HEK293T (cell line): Measurements from ENCODE around the gene RAD18.

ENCODE experiments used
- CTCF ChIA-PET: fragments of 350-600 bp; formaldehyde crosslinking; extraction: SDS; loops from one replicate; lab custom pipeline; 2021; ENCODE audit warnings: antibody characterized with exemption, inconsistent platforms; lab: Yijun Ruan, JAX
- POLR2A ChIA-PET: fragments of 350-600 bp; formaldehyde crosslinking; extraction: SDS; loops from one replicate; lab custom pipeline; 2020; ENCODE audit warnings: antibody characterized with exemption, inconsistent platforms; lab: Yijun Ruan, JAX
- DNase-seq: peaks from one replicate; pipeline ENCODE4 v3.0.0; 2012; ENCODE audit warnings: mixed read lengths; ENCODE audit errors: extremely low spot score
- ARNT ChIP-seq: fragments of 450-650 bp; IDR thresholded peaks from 2 replicates; pipeline ENCODE4 v1.6.1; 2017; ENCODE audit warnings: mild to moderate bottlenecking
- BHLHE40 ChIP-seq: fragments of 450-650 bp; IDR thresholded peaks from 2 replicates; pipeline ENCODE4 v1.6.1; 2016; ENCODE audit warnings: mild to moderate bottlenecking, moderate library complexity, borderline replicate concordance
- CTBP1 ChIP-seq: fragments of 450-650 bp; IDR thresholded peaks from 2 replicates; pipeline ENCODE4 v1.6.1; 2016; ENCODE audit warnings: borderline replicate concordance
- ELF4 ChIP-seq: fragments of 450-650 bp; IDR thresholded peaks from 2 replicates; pipeline ENCODE4 v1.6.1; 2017; ENCODE audit warnings: antibody characterized with exemption
- FOXA1 ChIP-seq: fragments of 450-650 bp; IDR thresholded peaks from 2 replicates; pipeline ENCODE4 v1.6.1; 2016; ENCODE audit warnings: mild to moderate bottlenecking
- FOXK2 ChIP-seq: fragments of 450-650 bp; IDR thresholded peaks from 2 replicates; pipeline ENCODE4 v1.6.1; 2016; ENCODE audit warnings: mild to moderate bottlenecking
- FOXM1 ChIP-seq: fragments of 450-650 bp; IDR thresholded peaks from 2 replicates; pipeline ENCODE4 v1.6.1; 2017; ENCODE audit warnings: mild to moderate bottlenecking, borderline replicate concordance
- HDGF ChIP-seq: fragments of 450-650 bp; IDR thresholded peaks from 2 replicates; pipeline ENCODE4 v1.6.1; 2017; ENCODE audit warnings: antibody characterized with exemption, borderline replicate concordance
- L3MBTL2 ChIP-seq: fragments of 450-650 bp; conservative IDR thresholded peaks from 2 replicates; pipeline ENCODE4 v1.6.1; 2016; ENCODE audit warnings: mild to moderate bottlenecking
- LEF1 ChIP-seq: fragments of 450-650 bp; IDR thresholded peaks from 2 replicates; pipeline ENCODE4 v1.6.1; 2017; ENCODE audit warnings: mild to moderate bottlenecking, borderline replicate concordance
- NFRKB ChIP-seq: fragments of 450-650 bp; IDR thresholded peaks from 2 replicates; pipeline ENCODE4 v1.6.1; 2016; ENCODE audit warnings: mild to moderate bottlenecking, moderate library complexity
- PKNOX1 ChIP-seq: fragments of 450-650 bp; IDR thresholded peaks from 2 replicates; pipeline ENCODE4 v1.6.1; 2016
- SP1 ChIP-seq: fragments of 450-650 bp; IDR thresholded peaks from 2 replicates; pipeline ENCODE4 v1.6.1; 2017
- SUZ12 ChIP-seq: fragments of 450-650 bp; IDR thresholded peaks from 2 replicates; pipeline ENCODE4 v1.6.1; 2016; ENCODE audit warnings: mild to moderate bottlenecking
- TARDBP ChIP-seq: fragments of 450-650 bp; IDR thresholded peaks from 2 replicates; pipeline ENCODE4 v1.6.1; 2016
- ZNF384 ChIP-seq: fragments of 450-650 bp; IDR thresholded peaks from 2 replicates; pipeline ENCODE4 v1.6.1; 2016

The RAD18 gene

GRCh38 chr3:8980756-8981257 is 17.5 kb upstream of the RAD18 start:
- ChIA-PET CTCF (no interaction called here), POLR2A (no interaction called here)
- TF ChIP-seq NFRKB (no peak), BHLHE40 (no peak), LEF1 (no peak), FOXM1 (no peak), ARNT (no peak), HDGF (no peak)
- DNase-seq, result no peak

GRCh38 chr3:8979262-8979661 is 16.0 kb upstream of the RAD18 start:
- no peak for TF ChIP-seq HDGF
- TF ChIP-seq PKNOX1, result no peak
- no peak for TF ChIP-seq ZNF384
- TF ChIP-seq ELF4, result no peak
- no peak for TF ChIP-seq L3MBTL2
- TF ChIP-seq CTBP1, result no peak
- no peak for TF ChIP-seq FOXK2
- TF ChIP-seq BHLHE40, result no peak
- TF ChIP-seq ARNT, result no peak
- TF ChIP-seq NFRKB, result no peak
- TF ChIP-seq LEF1, result no peak
- no peak for TF ChIP-seq FOXA1
- ChIA-PET CTCF (no interaction called here), POLR2A (no interaction called here)
- DNase-seq, result no peak

- ChIA-PET CTCF (interaction anchor here (1.5 kb wide), 1 partner anchor 9 kb away, joined by 4 read pairs; no protein-coding TSS in a partner anchor), POLR2A (no interaction called here)
- DNase-seq, result no peak
- no peak for TF ChIP-seq SP1
- no peak for TF ChIP-seq PKNOX1
- TF ChIP-seq SUZ12, result no peak
- no peak for TF ChIP-seq BHLHE40
- no peak for TF ChIP-seq FOXK2
These were observed 15.3 kb upstream of the RAD18 start for GRCh38 chr3:8978551-8978950.

- POLR2A ChIA-PET, result no interaction called here
- no peak for DNase-seq
- CTCF ChIA-PET, result interaction anchor here (1.0 kb wide), 1 partner anchor 326 kb away, joined by 4 read pairs; no protein-coding TSS in a partner anchor
- TF ChIP-seq ZNF384 (no peak), SUZ12 (no peak)
These were observed 13.4 kb upstream of the RAD18 start for GRCh38 chr3:8976540-8977182.

- no peak for TF ChIP-seq CTBP1
- TF ChIP-seq FOXM1, result no peak
- no peak for TF ChIP-seq TARDBP
- TF ChIP-seq LEF1, result no peak
- no peak for TF ChIP-seq NFRKB
- TF ChIP-seq L3MBTL2, result no peak
- TF ChIP-seq ZNF384, result no peak
- no peak for TF ChIP-seq ELF4
- no peak for TF ChIP-seq ARNT
- no peak for TF ChIP-seq PKNOX1
- TF ChIP-seq HDGF, result no peak
- no peak for TF ChIP-seq SP1
- TF ChIP-seq FOXA1, result no peak
- no peak for TF ChIP-seq SUZ12
- ChIA-PET CTCF (interaction anchor here (0.6 to 4.0 kb wide), 4 partner anchors 13 to 327 kb away, joined by 3 to 22 read pairs (median 4); no protein-coding TSS in a partner anchor), POLR2A (no interaction called here)
- no peak for DNase-seq
These were observed 12.1 kb upstream of the RAD18 start for GRCh38 chr3:8975081-8976020.

- CTCF ChIA-PET, result interaction anchor here (0.9 to 4.0 kb wide), 3 partner anchors 13 to 328 kb away, joined by 3 to 22 read pairs (median 4); no protein-coding TSS in a partner anchor
- DNase-seq, result no peak
- POLR2A ChIA-PET, result no interaction called here
- no peak for TF ChIP-seq BHLHE40
- TF ChIP-seq PKNOX1, result no peak
- TF ChIP-seq LEF1, result no peak
- no peak for TF ChIP-seq SP1
- no peak for TF ChIP-seq ARNT
These were observed 11.2 kb upstream of the RAD18 start for GRCh38 chr3:8974458-8974857.
